ENCODE results near the gene ARHGEF16. TPM values are rescaled to one million over a fixed set of nuclear protein-coding genes. Genes with fewer than 3 reads are reported as not detected.

ARHGEF16 gene
- total RNA-seq, 1 donor from 2014 or later = not detected

GRCh38 chr1:3506943-3507342 lies 52.5 kb downstream of the ARHGEF16 start:
- H3K27ac Mint-ChIP-seq = no peak overlapping the region
- intact Hi-C loops (cut with micrococcal nuclease) = no loop called here
- no peaks in the 10 kb centered on the region for H3K27me3 Mint-ChIP-seq (ENCODE audit: insufficient read depth)
- H3K4me1 Mint-ChIP-seq (ENCODE audit: low read depth) = no peaks in the 10 kb centered on the region
- no peaks in the 10 kb centered on the region for H3K9me3 Mint-ChIP-seq
- no peak overlapping the region for H3K4me3 Mint-ChIP-seq
- no peaks in the 10 kb centered on the region for H3K36me3 Mint-ChIP-seq (ENCODE audit: low read depth)
- no peak for DNase-seq (ENCODE audit: low spot score)

- intact Hi-C loops (cut with micrococcal nuclease) = no loop called here
- Mint-ChIP-seq H3K27ac (no peak overlapping the region), H3K9me3 (no peaks in the 10 kb centered on the region), H3K4me3 (no peak overlapping the region), H3K4me1 (ENCODE audit: low read depth) (no peaks in the 10 kb centered on the region), H3K27me3 (ENCODE audit: insufficient read depth) (no peaks in the 10 kb centered on the region), H3K36me3 (ENCODE audit: low read depth) (no peaks in the 10 kb centered on the region)
- DNase-seq (ENCODE audit: low spot score) = no peak
Measured at GRCh38 chr1:3507636-3508275, 53.3 kb downstream of the ARHGEF16 start.

- H3K27me3 Mint-ChIP-seq (ENCODE audit: insufficient read depth) = no peaks in the 10 kb centered on the region
Measured at GRCh38 chr1:3508757-3509415, 54.4 kb downstream of the ARHGEF16 start.

GRCh38 chr1:3509721-3510120 lies 55.3 kb downstream of the ARHGEF16 start:
- no peak for DNase-seq (ENCODE audit: low spot score)
- Mint-ChIP-seq H3K27ac (no peak overlapping the region), H3K4me3 (no peak overlapping the region), H3K27me3 (ENCODE audit: insufficient read depth) (no peaks in the 10 kb centered on the region), H3K9me3 (no peaks in the 10 kb centered on the region), H3K4me1 (ENCODE audit: low read depth) (no peaks in the 10 kb centered on the region), H3K36me3 (ENCODE audit: low read depth) (no peaks in the 10 kb centered on the region)
- intact Hi-C loops (cut with micrococcal nuclease) = no loop called here

More at GRCh38 chr1:3508757-3509415, 54.4 kb downstream of the ARHGEF16 start:
- Mint-ChIP-seq H3K9me3 (no peaks in the 10 kb centered on the region), H3K27ac (no peak overlapping the region), H3K4me3 (no peak overlapping the region), H3K4me1 (ENCODE audit: low read depth) (no peaks in the 10 kb centered on the region), H3K36me3 (ENCODE audit: low read depth) (no peaks in the 10 kb centered on the region)
- no peak for DNase-seq (ENCODE audit: low spot score)
- intact Hi-C loops (cut with micrococcal nuclease) = no loop called here

- no peaks in the 10 kb centered on the region for H3K9me3 Mint-ChIP-seq
- H3K36me3 Mint-ChIP-seq (ENCODE audit: low read depth) = no peaks in the 10 kb centered on the region
- no peak overlapping the region for H3K4me3 Mint-ChIP-seq
- no peak overlapping the region for H3K27ac Mint-ChIP-seq
- intact Hi-C loops (cut with micrococcal nuclease) = no loop called here
- H3K27me3 Mint-ChIP-seq (ENCODE audit: insufficient read depth) = no peaks in the 10 kb centered on the region
- no peak for DNase-seq (ENCODE audit: low spot score)
- no peaks in the 10 kb centered on the region for H3K4me1 Mint-ChIP-seq (ENCODE audit: low read depth)
Measured at GRCh38 chr1:3510136-3510955, 55.9 kb downstream of the ARHGEF16 start.

- Mint-ChIP-seq H3K27me3 (ENCODE audit: insufficient read depth) (no peaks in the 10 kb centered on the region), H3K4me3 (no peak overlapping the region), H3K4me1 (ENCODE audit: low read depth) (no peaks in the 10 kb centered on the region), H3K9me3 (no peaks in the 10 kb centered on the region), H3K27ac (no peak overlapping the region), H3K36me3 (ENCODE audit: low read depth) (no peaks in the 10 kb centered on the region)
- DNase-seq (ENCODE audit: low spot score) = no peak
- intact Hi-C loops (cut with micrococcal nuclease) = no loop called here
Measured at GRCh38 chr1:3510956-3511250, 56.4 kb downstream of the ARHGEF16 start.

- intact Hi-C loops (cut with micrococcal nuclease) = no loop called here
- Mint-ChIP-seq H3K4me1 (ENCODE audit: low read depth) (no peaks in the 10 kb centered on the region), H3K27ac (no peak overlapping the region), H3K27me3 (ENCODE audit: insufficient read depth) (no peaks in the 10 kb centered on the region), H3K4me3 (no peak overlapping the region), H3K9me3 (no peaks in the 10 kb centered on the region), H3K36me3 (ENCODE audit: low read depth) (no peaks in the 10 kb centered on the region)
- DNase-seq (ENCODE audit: low spot score) = no peak
Measured at GRCh38 chr1:3511306-3511705, 56.8 kb downstream of the ARHGEF16 start.

GRCh38 chr1:3511856-3512255 lies 57.4 kb downstream of the ARHGEF16 start:
- intact Hi-C loops (cut with micrococcal nuclease) = no loop called here
- Mint-ChIP-seq H3K4me3 (no peak overlapping the region), H3K27ac (no peak overlapping the region), H3K27me3 (ENCODE audit: insufficient read depth) (no peaks in the 10 kb centered on the region), H3K9me3 (no peaks in the 10 kb centered on the region), H3K36me3 (ENCODE audit: low read depth) (no peaks in the 10 kb centered on the region), H3K4me1 (ENCODE audit: low read depth) (no peaks in the 10 kb centered on the region)
- DNase-seq (ENCODE audit: low spot score) = no peak

- intact Hi-C loops (cut with micrococcal nuclease) = no loop called here
- no peaks in the 10 kb centered on the region for H3K4me1 Mint-ChIP-seq (ENCODE audit: low read depth)
- no peak for DNase-seq (ENCODE audit: low spot score)
- no peak overlapping the region for H3K4me3 Mint-ChIP-seq
- H3K9me3 Mint-ChIP-seq = no peaks in the 10 kb centered on the region
- no peak overlapping the region for H3K27ac Mint-ChIP-seq
- H3K27me3 Mint-ChIP-seq (ENCODE audit: insufficient read depth) = no peaks in the 10 kb centered on the region
- no peaks in the 10 kb centered on the region for H3K36me3 Mint-ChIP-seq (ENCODE audit: low read depth)
Measured at GRCh38 chr1:3514404-3514803, 59.9 kb downstream of the ARHGEF16 start.

- Mint-ChIP-seq H3K4me3 (no peak overlapping the region), H3K9me3 (no peaks in the 10 kb centered on the region), H3K4me1 (ENCODE audit: low read depth) (no peaks in the 10 kb centered on the region), H3K27me3 (ENCODE audit: insufficient read depth) (no peaks in the 10 kb centered on the region), H3K36me3 (ENCODE audit: low read depth) (no peaks in the 10 kb centered on the region), H3K27ac (no peak overlapping the region)
- no peak for DNase-seq (ENCODE audit: low spot score)
- intact Hi-C loops (cut with micrococcal nuclease) = no loop called here
Measured at GRCh38 chr1:3515272-3515671, 60.8 kb downstream of the ARHGEF16 start.

GRCh38 chr1:3515774-3516480 lies 61.5 kb downstream of the ARHGEF16 start:
- DNase-seq (ENCODE audit: low spot score) = no peak
- Mint-ChIP-seq H3K27me3 (ENCODE audit: insufficient read depth) (no peaks in the 10 kb centered on the region), H3K36me3 (ENCODE audit: low read depth) (no peaks in the 10 kb centered on the region), H3K27ac (no peak overlapping the region), H3K9me3 (no peaks in the 10 kb centered on the region), H3K4me3 (no peak overlapping the region), H3K4me1 (ENCODE audit: low read depth) (no peaks in the 10 kb centered on the region)
- intact Hi-C loops (cut with micrococcal nuclease) = no loop called here

- Mint-ChIP-seq H3K36me3 (ENCODE audit: low read depth) (no peaks in the 10 kb centered on the region), H3K4me3 (no peak overlapping the region), H3K9me3 (no peaks in the 10 kb centered on the region), H3K4me1 (ENCODE audit: low read depth) (no peaks in the 10 kb centered on the region), H3K27ac (no peak overlapping the region), H3K27me3 (ENCODE audit: insufficient read depth) (no peaks in the 10 kb centered on the region)
- intact Hi-C loops (cut with micrococcal nuclease) = no loop called here
- DNase-seq (ENCODE audit: low spot score) = no peak
Measured at GRCh38 chr1:3516481-3516869, 62.0 kb downstream of the ARHGEF16 start.

Data from activated T-helper 1 cell treated with anti-CD3 and anti-CD28 coated beads, Interleukin-12 subunit alpha, Interleukin-12 subunit beta, Interleukin-2, Interleukin-4 antibody, amounts not matched to agents 30 ng/mL and 10 ng/mL and 1 ng/mL, durations not matched to agents 14 hours and 24 hours and 36 hours (primary cell).